ENCODE data around the gene LTBP2.

GRCh38 chr14:74594606-74595005 lies 17.4 kb downstream of the LTBP2 start:
- TF ChIP-seq, protein P1, sequence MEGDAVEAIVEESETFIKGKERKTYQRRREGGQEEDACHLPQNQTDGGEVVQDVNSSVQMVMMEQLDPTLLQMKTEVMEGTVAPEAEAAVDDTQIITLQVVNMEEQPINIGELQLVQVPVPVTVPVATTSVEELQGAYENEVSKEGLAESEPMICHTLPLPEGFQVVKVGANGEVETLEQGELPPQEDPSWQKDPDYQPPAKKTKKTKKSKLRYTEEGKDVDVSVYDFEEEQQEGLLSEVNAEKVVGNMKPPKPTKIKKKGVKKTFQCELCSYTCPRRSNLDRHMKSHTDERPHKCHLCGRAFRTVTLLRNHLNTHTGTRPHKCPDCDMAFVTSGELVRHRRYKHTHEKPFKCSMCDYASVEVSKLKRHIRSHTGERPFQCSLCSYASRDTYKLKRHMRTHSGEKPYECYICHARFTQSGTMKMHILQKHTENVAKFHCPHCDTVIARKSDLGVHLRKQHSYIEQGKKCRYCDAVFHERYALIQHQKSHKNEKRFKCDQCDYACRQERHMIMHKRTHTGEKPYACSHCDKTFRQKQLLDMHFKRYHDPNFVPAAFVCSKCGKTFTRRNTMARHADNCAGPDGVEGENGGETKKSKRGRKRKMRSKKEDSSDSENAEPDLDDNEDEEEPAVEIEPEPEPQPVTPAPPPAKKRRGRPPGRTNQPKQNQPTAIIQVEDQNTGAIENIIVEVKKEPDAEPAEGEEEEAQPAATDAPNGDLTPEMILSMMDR (IDR thresholded peaks at IDR 0.05) = no peak
- TF ChIP-seq POLR2A (IDR thresholded peaks at IDR 0.05) = no peak

All from thyroid gland (tissue), 4 donors.